HepG2 (cell line): ENCODE data around the gene ADIPOR2. TPM values are rescaled to one million over a fixed set of nuclear protein-coding genes. Genes with fewer than 3 reads are reported as not detected.

Experiments
- AGO2 ChIP-seq: fragments of 200-400 bp; formaldehyde crosslinking; optimal IDR thresholded peaks from 2 replicates; pipeline ENCODE3; 2017; ENCODE audit warnings: mild to moderate bottlenecking, low read depth, low read length, moderate library complexity
- ARID3A ChIP-seq: IDR thresholded peaks from 2 replicates; pipeline ENCODE4 v1.6.1; 2012; ENCODE audit warnings: low read depth, low read length, improper control_type of control experiment
- ATF7 ChIP-seq, 2 experiments: fragments of 450-650 bp in 1 of 2; sonication (generic) in 1 of 2; formaldehyde crosslinking in 1 of 2; IDR thresholded peaks; 2 replicates each; pipeline versions ENCODE4 v1.4.0 to v1.6.1; 2016 to 2020; ENCODE audit warnings: antibody characterized with exemption in 1 of 2, mild to moderate bottlenecking in 1 of 2, missing genetic modification reagents in 1 of 2
- BRCA1 ChIP-seq: sonication (generic); formaldehyde crosslinking; IDR thresholded peaks from 2 replicates; pipeline ENCODE4 v1.4.0; 2020; ENCODE audit warnings: missing genetic modification reagents
- BRF2 ChIP-seq: sonication (generic); formaldehyde crosslinking; IDR thresholded peaks from 2 replicates; pipeline ENCODE4 v1.8.1; 2022; ENCODE audit warnings: mild to moderate bottlenecking, missing genetic modification reagents
- EHMT2 ChIP-seq: fragments of 200-600 bp; sonication (generic); IDR thresholded peaks from 2 replicates; pipeline ENCODE4 v1.7.0; 2017; ENCODE audit warnings: antibody characterized with exemption, low read depth, low read length, borderline replicate concordance
- FOXO1 ChIP-seq: sonication (generic); formaldehyde crosslinking; IDR thresholded peaks from 2 replicates; pipeline ENCODE4 v1.4.0; 2020; ENCODE audit warnings: missing genetic modification reagents
- HOXA7 ChIP-seq: sonication (generic); formaldehyde crosslinking; IDR thresholded peaks from 2 replicates; pipeline ENCODE4 v1.8.1; 2022; ENCODE audit warnings: mild to moderate bottlenecking, missing genetic modification reagents, moderate library complexity
- IKZF4 ChIP-seq: sonication (generic); formaldehyde crosslinking; IDR thresholded peaks from 2 replicates; pipeline ENCODE4 v1.5.1; 2020; ENCODE audit warnings: borderline replicate concordance, mild to moderate bottlenecking, low read depth, missing genetic modification reagents; ENCODE audit errors: not compliant biosample characterization
- KMT2A ChIP-seq: sonication (generic); formaldehyde crosslinking; IDR thresholded peaks from 2 replicates; pipeline ENCODE4 v1.4.0; 2020; ENCODE audit warnings: missing genetic modification reagents
- MAX ChIP-seq: IDR thresholded peaks from 2 replicates; pipeline ENCODE4 v1.6.1; 2012; ENCODE audit warnings: inconsistent platforms
- MED8 ChIP-seq: sonication (generic); formaldehyde crosslinking; IDR thresholded peaks from 2 replicates; pipeline ENCODE4 v1.8.1; 2023; ENCODE audit warnings: mild to moderate bottlenecking, missing genetic modification reagents; ENCODE audit not compliant: insufficient replicate concordance
- NFRKB ChIP-seq: fragments of 450-650 bp; IDR thresholded peaks from 2 replicates; pipeline ENCODE4 v1.6.1; 2017
- ZNF224 ChIP-seq: sonication (generic); formaldehyde crosslinking; IDR thresholded peaks from 2 replicates; pipeline ENCODE4 v1.5.0; 2020; ENCODE audit warnings: mild to moderate bottlenecking, missing genetic modification reagents
- ZNF292 ChIP-seq: sonication (generic); formaldehyde crosslinking; IDR thresholded peaks from 2 replicates; pipeline ENCODE4 v1.8.1; 2022; ENCODE audit warnings: mild to moderate bottlenecking, low read depth, missing genetic modification reagents, borderline replicate concordance
- polyA plus RNA-seq, 8 experiments: library from polyadenylated mRNA; depleted of rRNA in 3 of 8; stranded (reverse) in 7 of 8; unstranded in 1 of 8; fragments of >200 nt; fragmentation: Illumina TruSeq in 4 of 8; extraction: Trizol in 4 of 8; gene quantifications; 2 replicates each; pipeline versions ENCODE4 v1.2.1 to v1.2.3, GENCODE V29; 2011 to 2016; ENCODE audit warnings: low read depth in 4 of 8, missing spikeins in 1 of 8, mixed read lengths in 1 of 8; ENCODE audit not compliant: insufficient read depth in 1 of 8
- total RNA-seq, 5 experiments: library from RNA; depleted of rRNA; stranded (reverse); fragments of >200 nt; fragmentation: Illumina TruSeq; extraction: Trizol; gene quantifications; 2 replicates each; pipeline ENCODE4 v1.2.3, GENCODE V29; 2016; ENCODE audit warnings: low read depth in 1 of 5
- TF ChIP-seq, protein P1 (sequence below): sonication (generic); formaldehyde crosslinking; IDR thresholded peaks from 2 replicates; pipeline ENCODE4 v1.5.1; 2020; ENCODE audit warnings: mild to moderate bottlenecking, missing genetic modification reagents, borderline replicate concordance
- TF ChIP-seq, protein P2 (sequence below): sonication (generic); formaldehyde crosslinking; IDR thresholded peaks from 2 replicates; pipeline ENCODE4 v1.5.0; 2020; ENCODE audit warnings: missing genetic modification reagents
- TF ChIP-seq, protein P3 (sequence below): fragments of 450-650 bp; IDR thresholded peaks from 2 replicates; pipeline ENCODE4 v1.6.1; 2017

The ADIPOR2 gene
- total and polyA plus RNA-seq, 2 of the 13 experiments (the other 11 are each of a cell fraction or from before 2014, with no cell fraction given) = 35.2 to 52.2 TPM

GRCh38 chr12:1837541-1838204, 146.8 kb downstream of the ADIPOR2 start (continued):
- TF ChIP-seq ARID3A = no peak
- no peak for TF ChIP-seq HOXA7 (CRISPR knock-in tag)
- TF ChIP-seq EHMT2 = no peak
- TF ChIP-seq IKZF4 = no peak
- TF ChIP-seq AGO2 = no peak
- peak; percentile 78; the same call in 1 of the 2 replicates for TF ChIP-seq ZNF292 (CRISPR knock-in tag)
- peak; percentile 77; the same call in 1 of the 2 replicates for TF ChIP-seq FOXO1 (CRISPR knock-in tag)
- no peak for TF ChIP-seq ATF7 (IDR thresholded peaks at IDR 0.05)
- TF ChIP-seq ATF7 (CRISPR knock-in tag; IDR thresholded peaks at IDR 0.05) = peak; percentile 86
- TF ChIP-seq NFRKB = no peak
- TF ChIP-seq MED8 (CRISPR knock-in tag) = no peak
- TF ChIP-seq BRF2 (CRISPR knock-in tag) = no peak
- peak; percentile 33 for TF ChIP-seq MAX
- TF ChIP-seq, protein P1, sequence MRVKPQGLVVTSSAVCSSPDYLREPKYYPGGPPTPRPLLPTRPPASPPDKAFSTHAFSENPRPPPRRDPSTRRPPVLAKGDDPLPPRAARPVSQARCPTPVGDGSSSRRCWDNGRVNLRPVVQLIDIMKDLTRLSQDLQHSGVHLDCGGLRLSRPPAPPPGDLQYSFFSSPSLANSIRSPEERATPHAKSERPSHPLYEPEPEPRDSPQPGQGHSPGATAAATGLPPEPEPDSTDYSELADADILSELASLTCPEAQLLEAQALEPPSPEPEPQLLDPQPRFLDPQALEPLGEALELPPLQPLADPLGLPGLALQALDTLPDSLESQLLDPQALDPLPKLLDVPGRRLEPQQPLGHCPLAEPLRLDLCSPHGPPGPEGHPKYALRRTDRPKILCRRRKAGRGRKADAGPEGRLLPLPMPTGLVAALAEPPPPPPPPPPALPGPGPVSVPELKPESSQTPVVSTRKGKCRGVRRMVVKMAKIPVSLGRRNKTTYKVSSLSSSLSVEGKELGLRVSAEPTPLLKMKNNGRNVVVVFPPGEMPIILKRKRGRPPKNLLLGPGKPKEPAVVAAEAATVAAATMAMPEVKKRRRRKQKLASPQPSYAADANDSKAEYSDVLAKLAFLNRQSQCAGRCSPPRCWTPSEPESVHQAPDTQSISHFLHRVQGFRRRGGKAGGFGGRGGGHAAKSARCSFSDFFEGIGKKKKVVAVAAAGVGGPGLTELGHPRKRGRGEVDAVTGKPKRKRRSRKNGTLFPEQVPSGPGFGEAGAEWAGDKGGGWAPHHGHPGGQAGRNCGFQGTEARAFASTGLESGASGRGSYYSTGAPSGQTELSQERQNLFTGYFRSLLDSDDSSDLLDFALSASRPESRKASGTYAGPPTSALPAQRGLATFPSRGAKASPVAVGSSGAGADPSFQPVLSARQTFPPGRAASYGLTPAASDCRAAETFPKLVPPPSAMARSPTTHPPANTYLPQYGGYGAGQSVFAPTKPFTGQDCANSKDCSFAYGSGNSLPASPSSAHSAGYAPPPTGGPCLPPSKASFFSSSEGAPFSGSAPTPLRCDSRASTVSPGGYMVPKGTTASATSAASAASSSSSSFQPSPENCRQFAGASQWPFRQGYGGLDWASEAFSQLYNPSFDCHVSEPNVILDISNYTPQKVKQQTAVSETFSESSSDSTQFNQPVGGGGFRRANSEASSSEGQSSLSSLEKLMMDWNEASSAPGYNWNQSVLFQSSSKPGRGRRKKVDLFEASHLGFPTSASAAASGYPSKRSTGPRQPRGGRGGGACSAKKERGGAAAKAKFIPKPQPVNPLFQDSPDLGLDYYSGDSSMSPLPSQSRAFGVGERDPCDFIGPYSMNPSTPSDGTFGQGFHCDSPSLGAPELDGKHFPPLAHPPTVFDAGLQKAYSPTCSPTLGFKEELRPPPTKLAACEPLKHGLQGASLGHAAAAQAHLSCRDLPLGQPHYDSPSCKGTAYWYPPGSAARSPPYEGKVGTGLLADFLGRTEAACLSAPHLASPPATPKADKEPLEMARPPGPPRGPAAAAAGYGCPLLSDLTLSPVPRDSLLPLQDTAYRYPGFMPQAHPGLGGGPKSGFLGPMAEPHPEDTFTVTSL (CRISPR knock-in tag) = peak; percentile 83; the same call in 1 of the 2 replicates
- TF ChIP-seq BRCA1 (CRISPR knock-in tag) = no peak
- no peak for TF ChIP-seq KMT2A (CRISPR knock-in tag)
- no peak for TF ChIP-seq ZNF224 (CRISPR knock-in tag)
- TF ChIP-seq, protein P2, sequence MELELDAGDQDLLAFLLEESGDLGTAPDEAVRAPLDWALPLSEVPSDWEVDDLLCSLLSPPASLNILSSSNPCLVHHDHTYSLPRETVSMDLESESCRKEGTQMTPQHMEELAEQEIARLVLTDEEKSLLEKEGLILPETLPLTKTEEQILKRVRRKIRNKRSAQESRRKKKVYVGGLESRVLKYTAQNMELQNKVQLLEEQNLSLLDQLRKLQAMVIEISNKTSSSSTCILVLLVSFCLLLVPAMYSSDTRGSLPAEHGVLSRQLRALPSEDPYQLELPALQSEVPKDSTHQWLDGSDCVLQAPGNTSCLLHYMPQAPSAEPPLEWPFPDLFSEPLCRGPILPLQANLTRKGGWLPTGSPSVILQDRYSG (CRISPR knock-in tag) = no peak
- TF ChIP-seq, protein P3, sequence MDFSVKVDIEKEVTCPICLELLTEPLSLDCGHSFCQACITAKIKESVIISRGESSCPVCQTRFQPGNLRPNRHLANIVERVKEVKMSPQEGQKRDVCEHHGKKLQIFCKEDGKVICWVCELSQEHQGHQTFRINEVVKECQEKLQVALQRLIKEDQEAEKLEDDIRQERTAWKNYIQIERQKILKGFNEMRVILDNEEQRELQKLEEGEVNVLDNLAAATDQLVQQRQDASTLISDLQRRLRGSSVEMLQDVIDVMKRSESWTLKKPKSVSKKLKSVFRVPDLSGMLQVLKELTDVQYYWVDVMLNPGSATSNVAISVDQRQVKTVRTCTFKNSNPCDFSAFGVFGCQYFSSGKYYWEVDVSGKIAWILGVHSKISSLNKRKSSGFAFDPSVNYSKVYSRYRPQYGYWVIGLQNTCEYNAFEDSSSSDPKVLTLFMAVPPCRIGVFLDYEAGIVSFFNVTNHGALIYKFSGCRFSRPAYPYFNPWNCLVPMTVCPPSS = no peak
